Measurements from ENCODE around the gene ADGRD1.

The ADGRD1 gene

GRCh38 chr12:131152587-131152986 lies 198.9 kb downstream of the ADGRD1 start:
- no peak for DNase-seq (ENCODE audit: low spot score in 2 of 2)
- no peaks in the 10 kb centered on the region for H3K4me1 Mint-ChIP-seq
- H3K4me3 Mint-ChIP-seq = no peak overlapping the region
- no peak overlapping the region for H3K27ac Mint-ChIP-seq
- peaks cover 22% of the 10 kb centered on the region for H3K27me3 Mint-ChIP-seq
- ATAC-seq (ENCODE audit: low read depth) = no peak
- H3K36me3 Mint-ChIP-seq = peaks cover 1% of the 10 kb centered on the region
- peaks cover 7% of the 10 kb centered on the region for H3K9me3 Mint-ChIP-seq

- Mint-ChIP-seq H3K27me3 (peaks cover 22% of the 10 kb centered on the region), H3K9me3 (peaks cover 7% of the 10 kb centered on the region), H3K4me1 (no peaks in the 10 kb centered on the region), H3K36me3 (peaks cover 1% of the 10 kb centered on the region), H3K4me3 (no peak overlapping the region), H3K27ac (no peak overlapping the region)
- DNase-seq (ENCODE audit: low spot score in 2 of 2) = no peak
- no peak for ATAC-seq (ENCODE audit: low read depth)
Observed at GRCh38 chr12:131153016-131153415, 199.3 kb downstream of the ADGRD1 start.

GRCh38 chr12:131153956-131154355 lies 200.2 kb downstream of the ADGRD1 start:
- no peak for DNase-seq (ENCODE audit: low spot score in 2 of 2)
- peaks cover 18% of the 10 kb centered on the region for H3K27me3 Mint-ChIP-seq
- ATAC-seq (ENCODE audit: low read depth) = no peak
- peaks cover 7% of the 10 kb centered on the region for H3K9me3 Mint-ChIP-seq
- no peak overlapping the region for H3K27ac Mint-ChIP-seq
- H3K4me3 Mint-ChIP-seq = no peak overlapping the region
- H3K36me3 Mint-ChIP-seq = peaks cover 1% of the 10 kb centered on the region
- H3K4me1 Mint-ChIP-seq = no peaks in the 10 kb centered on the region

- Mint-ChIP-seq H3K27ac (no peak overlapping the region), H3K36me3 (peaks cover 1% of the 10 kb centered on the region)
Observed at GRCh38 chr12:131155131-131155530, 201.4 kb downstream of the ADGRD1 start.

GRCh38 chr12:131157743-131158142 lies 204.0 kb downstream of the ADGRD1 start:
- H3K4me3 Mint-ChIP-seq = no peak overlapping the region
- no peak overlapping the region for H3K27ac Mint-ChIP-seq
- H3K4me1 Mint-ChIP-seq = no peaks in the 10 kb centered on the region
- DNase-seq (ENCODE audit: low spot score in 2 of 2) (no peak), ATAC-seq (ENCODE audit: low read depth) (no peak)
- H3K9me3 Mint-ChIP-seq = no peaks in the 10 kb centered on the region
- peaks cover under 1% of the 10 kb centered on the region for H3K36me3 Mint-ChIP-seq
- H3K27me3 Mint-ChIP-seq = peaks cover 16% of the 10 kb centered on the region

More at GRCh38 chr12:131155131-131155530, 201.4 kb downstream of the ADGRD1 start:
- H3K4me3 Mint-ChIP-seq = no peak overlapping the region
- DNase-seq (ENCODE audit: low spot score in 2 of 2) (no peak), ATAC-seq (ENCODE audit: low read depth) (no peak)
- no peaks in the 10 kb centered on the region for H3K4me1 Mint-ChIP-seq
- H3K9me3 Mint-ChIP-seq = peaks cover 7% of the 10 kb centered on the region
- H3K27me3 Mint-ChIP-seq = peaks cover 15% of the 10 kb centered on the region

GRCh38 chr12:131159660-131160059 lies 206.0 kb downstream of the ADGRD1 start:
- DNase-seq (ENCODE audit: low spot score in 2 of 2) = no peak
- peaks cover 14% of the 10 kb centered on the region for H3K27me3 Mint-ChIP-seq
- ATAC-seq (ENCODE audit: low read depth) = no peak
- no peaks in the 10 kb centered on the region for H3K4me1 Mint-ChIP-seq
- no peak overlapping the region for H3K4me3 Mint-ChIP-seq
- no peak overlapping the region for H3K27ac Mint-ChIP-seq
- H3K36me3 Mint-ChIP-seq = no peaks in the 10 kb centered on the region
- no peaks in the 10 kb centered on the region for H3K9me3 Mint-ChIP-seq

GRCh38 chr12:131162113-131162512 lies 208.4 kb downstream of the ADGRD1 start:
- Mint-ChIP-seq H3K36me3 (no peaks in the 10 kb centered on the region), H3K4me3 (no peak overlapping the region), H3K27ac (no peak overlapping the region), H3K9me3 (no peaks in the 10 kb centered on the region), H3K27me3 (peaks cover 17% of the 10 kb centered on the region), H3K4me1 (no peaks in the 10 kb centered on the region)
- DNase-seq (ENCODE audit: low spot score in 2 of 2) (no peak), ATAC-seq (ENCODE audit: low read depth) (no peak)

- no peaks in the 10 kb centered on the region for H3K4me1 Mint-ChIP-seq
- no peaks in the 10 kb centered on the region for H3K36me3 Mint-ChIP-seq
- H3K27me3 Mint-ChIP-seq = peaks cover 15% of the 10 kb centered on the region
- ATAC-seq (ENCODE audit: low read depth) = no peak
- no peak for DNase-seq (ENCODE audit: low spot score in 2 of 2)
- no peak overlapping the region for H3K27ac Mint-ChIP-seq
- no peaks in the 10 kb centered on the region for H3K9me3 Mint-ChIP-seq
- no peak overlapping the region for H3K4me3 Mint-ChIP-seq
Observed at GRCh38 chr12:131163189-131163738, 209.6 kb downstream of the ADGRD1 start.

GRCh38 chr12:131164096-131164872 lies 210.6 kb downstream of the ADGRD1 start:
- Mint-ChIP-seq H3K27ac (no peak overlapping the region), H3K4me1 (no peaks in the 10 kb centered on the region), H3K4me3 (no peak overlapping the region), H3K9me3 (no peaks in the 10 kb centered on the region), H3K36me3 (no peaks in the 10 kb centered on the region), H3K27me3 (peaks cover 20% of the 10 kb centered on the region)
- no peak for DNase-seq (ENCODE audit: low spot score in 2 of 2)
- no peak for ATAC-seq (ENCODE audit: low read depth)

GRCh38 chr12:131166717-131167116 lies 213.0 kb downstream of the ADGRD1 start:
- H3K36me3 Mint-ChIP-seq = no peaks in the 10 kb centered on the region
- H3K27ac Mint-ChIP-seq = no peak overlapping the region
- no peaks in the 10 kb centered on the region for H3K9me3 Mint-ChIP-seq
- H3K27me3 Mint-ChIP-seq = peaks cover 21% of the 10 kb centered on the region
- DNase-seq (ENCODE audit: low spot score in 2 of 2) (no peak), ATAC-seq (ENCODE audit: low read depth) (no peak)
- H3K4me1 Mint-ChIP-seq = no peaks in the 10 kb centered on the region
- H3K4me3 Mint-ChIP-seq = no peak overlapping the region

GRCh38 chr12:131167334-131167733 lies 213.6 kb downstream of the ADGRD1 start:
- Mint-ChIP-seq H3K4me3 (no peak overlapping the region), H3K4me1 (no peaks in the 10 kb centered on the region), H3K27ac (no peak overlapping the region), H3K27me3 (peaks cover 18% of the 10 kb centered on the region), H3K9me3 (peaks cover 2% of the 10 kb centered on the region), H3K36me3 (no peaks in the 10 kb centered on the region)
- DNase-seq (ENCODE audit: low spot score in 2 of 2) (no peak), ATAC-seq (ENCODE audit: low read depth) (no peak)

GRCh38 chr12:131171029-131171428 lies 217.3 kb downstream of the ADGRD1 start:
- Mint-ChIP-seq H3K9me3 (peaks cover 11% of the 10 kb centered on the region), H3K27ac (no peak overlapping the region), H3K36me3 (no peaks in the 10 kb centered on the region), H3K27me3 (peaks cover 9% of the 10 kb centered on the region), H3K4me1 (no peaks in the 10 kb centered on the region), H3K4me3 (no peak overlapping the region)
- DNase-seq (ENCODE audit: low spot score in 2 of 2) (no peak), ATAC-seq (ENCODE audit: low read depth) (no peak)

- H3K9me3 Mint-ChIP-seq = peaks cover 13% of the 10 kb centered on the region
- H3K36me3 Mint-ChIP-seq = no peaks in the 10 kb centered on the region
- H3K27me3 Mint-ChIP-seq = no peaks in the 10 kb centered on the region
- no peak overlapping the region for H3K4me3 Mint-ChIP-seq
- DNase-seq (ENCODE audit: low spot score in 2 of 2) = no peak
- H3K4me1 Mint-ChIP-seq = no peaks in the 10 kb centered on the region
- ATAC-seq (ENCODE audit: low read depth) = no peak
- H3K27ac Mint-ChIP-seq = no peak overlapping the region
Observed at GRCh38 chr12:131174901-131175300, 221.2 kb downstream of the ADGRD1 start.

- H3K27ac Mint-ChIP-seq = no peak overlapping the region
- H3K4me1 Mint-ChIP-seq = no peaks in the 10 kb centered on the region
- DNase-seq (ENCODE audit: low spot score in 2 of 2) (no peak), ATAC-seq (ENCODE audit: low read depth) (no peak)
- H3K4me3 Mint-ChIP-seq = no peak overlapping the region
- H3K27me3 Mint-ChIP-seq = peaks cover 1% of the 10 kb centered on the region
- no peaks in the 10 kb centered on the region for H3K36me3 Mint-ChIP-seq
- H3K9me3 Mint-ChIP-seq = peaks cover 13% of the 10 kb centered on the region
Observed at GRCh38 chr12:131176266-131176665, 222.6 kb downstream of the ADGRD1 start.

- Mint-ChIP-seq H3K9me3 (peaks cover 13% of the 10 kb centered on the region), H3K4me1 (no peaks in the 10 kb centered on the region), H3K36me3 (no peaks in the 10 kb centered on the region), H3K4me3 (no peak overlapping the region), H3K27me3 (peaks cover 1% of the 10 kb centered on the region), H3K27ac (no peak overlapping the region)
- no peak for ATAC-seq (ENCODE audit: low read depth)
- no peak for DNase-seq (ENCODE audit: low spot score in 2 of 2)
Observed at GRCh38 chr12:131176926-131177325, 223.2 kb downstream of the ADGRD1 start.

All from memory B cell (primary cell).